Measurements from ENCODE around the gene CFAP221. TPM values are rescaled to one million over a fixed set of nuclear protein-coding genes. Genes with fewer than 3 reads are reported as not detected.
A peak's percentile ranks its signal among the peaks of the same experiment; 100 is the strongest.

The CFAP221 gene
- total RNA-seq, 1 experiment from 2014 or later: not detected

- Histone ChIP-seq H3K9me2 (ENCODE audit: insufficient read depth) (no peaks in the 10 kb centered on the region), H3K36me3 (ENCODE audit: low read depth) (no peaks in the 10 kb centered on the region), H3K79me2 (ENCODE audit: low read depth) (no peaks in the 10 kb centered on the region), H3F3A (ENCODE audit: insufficient read depth, low read depth) (no peaks in the 10 kb centered on the region), H3K4me1 (replicated peaks; ENCODE audit: insufficient read depth) (no peaks in the 10 kb centered on the region), H3K4me2 (peak overlapping the region; percentile 10; the same call in 1 of the 2 replicates), H3K27me3 (ENCODE audit: insufficient read depth, low read depth) (0 out of 2 replicates have a peak, but pooled peaks cover 8% of the 10 kb centered on the region), H3K4me3 (no peak overlapping the region), H4K20me1 (ENCODE audit: insufficient read depth) (no peaks in the 10 kb centered on the region), H3K9me3 (ENCODE audit: insufficient read depth, low read depth) (no peaks in the 10 kb centered on the region), H3K27ac (no peak overlapping the region), H2AFZ (no peak overlapping the region)
- no peak for DNase-seq
- ChIA-PET CTCF (interaction anchor here (1.6 kb wide), 1 partner anchor 18 kb away, joined by 3 read pairs; no protein-coding TSS in a partner anchor), POLR2A (ENCODE audit: unreplicated experiment) (no interaction called here)
- TF ChIP-seq CTCF (conservative IDR thresholded peaks at IDR 0.05) (0 out of 2 replicates have a peak, but pooled peaks have one; percentile 8), EZH2 (IDR thresholded peaks at IDR 0.05; ENCODE audit: low read depth) (no peak)
- intact Hi-C loops (cut with micrococcal nuclease; ENCODE audit: unreplicated experiment): loop anchor here (1.0 to 10.0 kb wide), 3 partner anchors 19 to 646 kb away; no protein-coding TSS in a partner anchor
- BruUV-seq (replicated peaks): no TSS peak
Measured at GRCh38 chr2:119660343-119660658, 116.1 kb downstream of the CFAP221 start.

DNA sequence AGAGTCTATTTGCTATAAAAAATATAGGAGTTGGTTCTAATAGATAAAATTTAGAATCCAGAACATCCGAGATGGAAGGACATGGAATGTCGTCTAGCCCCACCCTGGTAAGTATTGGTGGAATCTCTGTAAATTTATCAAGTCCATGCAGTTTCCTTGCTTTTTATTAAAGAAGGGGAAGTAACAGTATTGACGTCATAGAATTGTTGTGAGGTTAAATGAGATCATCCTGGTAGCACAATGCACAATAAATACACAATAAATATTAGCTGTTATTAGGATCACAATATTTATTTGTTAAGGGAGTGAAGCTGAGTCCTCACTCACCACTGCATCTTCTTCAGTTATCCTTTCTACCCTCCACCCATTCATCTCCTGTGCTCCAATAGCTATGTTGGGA is 118.0 kb downstream of the CFAP221 start:
- no peak for DNase-seq
- Histone ChIP-seq H4K20me1 (ENCODE audit: insufficient read depth) (no peaks in the 10 kb centered on the region), H3K9me3 (ENCODE audit: insufficient read depth, low read depth) (no peaks in the 10 kb centered on the region), H3K9me2 (ENCODE audit: insufficient read depth) (no peaks in the 10 kb centered on the region), H3F3A (ENCODE audit: insufficient read depth, low read depth) (no peaks in the 10 kb centered on the region), H3K36me3 (ENCODE audit: low read depth) (no peaks in the 10 kb centered on the region), H3K4me3 (no peak overlapping the region), H3K4me1 (replicated peaks; ENCODE audit: insufficient read depth) (no peaks in the 10 kb centered on the region), H3K4me2 (no peak overlapping the region), H3K27me3 (ENCODE audit: insufficient read depth, low read depth) (peaks cover 16% of the 10 kb centered on the region), H3K27ac (no peak overlapping the region), H2AFZ (no peak overlapping the region), H3K79me2 (ENCODE audit: low read depth) (no peaks in the 10 kb centered on the region)
- ChIA-PET CTCF (no interaction called here), POLR2A (ENCODE audit: unreplicated experiment) (no interaction called here)
- intact Hi-C loops (cut with micrococcal nuclease; ENCODE audit: unreplicated experiment): loop anchor here (10.0 kb wide), 1 partner anchor 647 kb away; no protein-coding TSS in a partner anchor
- TF ChIP-seq EZH2 (IDR thresholded peaks at IDR 0.05; ENCODE audit: low read depth) (no peak), CTCF (conservative IDR thresholded peaks at IDR 0.05) (no peak)
- BruUV-seq (replicated peaks): no TSS peak

- no peaks in the 10 kb centered on the region for H3K4me1 ChIP-seq (replicated peaks; ENCODE audit: insufficient read depth)
- no peaks in the 10 kb centered on the region for H3K36me3 ChIP-seq (ENCODE audit: low read depth)
- TF ChIP-seq CTCF (conservative IDR thresholded peaks at IDR 0.05) (no peak), EZH2 (IDR thresholded peaks at IDR 0.05; ENCODE audit: low read depth) (no peak)
- H3K4me2 ChIP-seq: no peak overlapping the region
- H3K9me2 ChIP-seq (ENCODE audit: insufficient read depth): no peaks in the 10 kb centered on the region
- H3K27ac ChIP-seq: no peak overlapping the region
- H3K27me3 ChIP-seq (ENCODE audit: insufficient read depth, low read depth): peaks cover 23% of the 10 kb centered on the region
- no peaks in the 10 kb centered on the region for H3F3A ChIP-seq (ENCODE audit: insufficient read depth, low read depth)
- ChIA-PET CTCF (no interaction called here), POLR2A (ENCODE audit: unreplicated experiment) (no interaction called here)
- H2AFZ ChIP-seq: no peak overlapping the region
- H4K20me1 ChIP-seq (ENCODE audit: insufficient read depth): no peaks in the 10 kb centered on the region
- intact Hi-C loops (cut with micrococcal nuclease; ENCODE audit: unreplicated experiment): loop anchor here (10.0 kb wide), 1 partner anchor 654 kb away; no protein-coding TSS in a partner anchor
- no peak for DNase-seq
- H3K9me3 ChIP-seq (ENCODE audit: insufficient read depth, low read depth): no peaks in the 10 kb centered on the region
- H3K4me3 ChIP-seq: no peak overlapping the region
- BruUV-seq (replicated peaks): no TSS peak
- no peaks in the 10 kb centered on the region for H3K79me2 ChIP-seq (ENCODE audit: low read depth)
Measured at GRCh38 chr2:119668546-119668945, 124.3 kb downstream of the CFAP221 start.

Data from PC-9 (cell line).